ENCODE data around the gene OR7C2. TPM values are rescaled to one million over a fixed set of nuclear protein-coding genes. Genes with fewer than 3 reads are reported as not detected.

Gene OR7C2
- total RNA-seq, 4 donors from 2014 or later, result not detected

GRCh38 chr19:14961956-14962685 is 20.8 kb downstream of the OR7C2 start:
- H3K27ac ChIP-seq, result no peak overlapping the region
- DNase-seq, result no peak
- 86 to 90% methylated on average over 18 to 20 of the region's 24 CpGs for WGBS, 2 donors
- H3K36me3 ChIP-seq, result no peaks in the 10 kb centered on the region
- H3K27me3 ChIP-seq, result peaks cover 0 to 2% (median 0%) of the 10 kb centered on the region in 4 donors
- intact Hi-C loops (cut with DNase I), result no loop called here
- H3K9me3 ChIP-seq, result peaks cover 0 to 45% (median 22%) of the 10 kb centered on the region in 3 donors
- no peak overlapping the region for H3K4me3 ChIP-seq
- no peaks in the 10 kb centered on the region for H3K4me1 ChIP-seq
- TF ChIP-seq POLR2A (IDR thresholded peaks at IDR 0.05), result no peak
- TF ChIP-seq, protein P1, sequence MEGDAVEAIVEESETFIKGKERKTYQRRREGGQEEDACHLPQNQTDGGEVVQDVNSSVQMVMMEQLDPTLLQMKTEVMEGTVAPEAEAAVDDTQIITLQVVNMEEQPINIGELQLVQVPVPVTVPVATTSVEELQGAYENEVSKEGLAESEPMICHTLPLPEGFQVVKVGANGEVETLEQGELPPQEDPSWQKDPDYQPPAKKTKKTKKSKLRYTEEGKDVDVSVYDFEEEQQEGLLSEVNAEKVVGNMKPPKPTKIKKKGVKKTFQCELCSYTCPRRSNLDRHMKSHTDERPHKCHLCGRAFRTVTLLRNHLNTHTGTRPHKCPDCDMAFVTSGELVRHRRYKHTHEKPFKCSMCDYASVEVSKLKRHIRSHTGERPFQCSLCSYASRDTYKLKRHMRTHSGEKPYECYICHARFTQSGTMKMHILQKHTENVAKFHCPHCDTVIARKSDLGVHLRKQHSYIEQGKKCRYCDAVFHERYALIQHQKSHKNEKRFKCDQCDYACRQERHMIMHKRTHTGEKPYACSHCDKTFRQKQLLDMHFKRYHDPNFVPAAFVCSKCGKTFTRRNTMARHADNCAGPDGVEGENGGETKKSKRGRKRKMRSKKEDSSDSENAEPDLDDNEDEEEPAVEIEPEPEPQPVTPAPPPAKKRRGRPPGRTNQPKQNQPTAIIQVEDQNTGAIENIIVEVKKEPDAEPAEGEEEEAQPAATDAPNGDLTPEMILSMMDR (IDR thresholded peaks at IDR 0.05), result no peak

DNA sequence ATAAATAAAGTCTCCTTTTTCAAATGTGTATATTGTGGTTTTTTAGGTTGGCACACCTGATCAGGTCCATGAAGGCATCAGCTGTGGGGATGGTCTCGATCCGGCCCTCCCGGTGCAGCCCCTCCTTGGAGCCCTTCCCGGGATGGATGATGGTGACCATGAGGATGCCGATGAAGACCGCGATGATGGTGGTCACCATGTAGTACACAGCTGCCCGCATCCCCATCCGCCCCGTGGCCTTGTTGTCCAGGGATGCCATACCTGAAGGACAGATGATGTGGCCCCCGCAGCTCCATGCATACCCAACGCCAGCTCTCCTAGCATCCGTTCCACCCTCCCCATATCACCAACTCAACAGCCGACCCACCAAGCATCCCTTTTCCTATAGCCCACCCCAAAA is 27.0 kb downstream of the OR7C2 start:
- 89 to 94% methylated on average over 11 to 12 of the region's 14 CpGs for WGBS, 2 donors
- H3K27ac ChIP-seq, result no peak overlapping the region
- H3K4me3 ChIP-seq, result no peak overlapping the region
- TF ChIP-seq, protein P1 (IDR thresholded peaks at IDR 0.05), result no peak
- TF ChIP-seq POLR2A (IDR thresholded peaks at IDR 0.05), result no peak
- no peaks in the 10 kb centered on the region for H3K9me3 ChIP-seq
- peaks cover 0 to 14% (median 0%) of the 10 kb centered on the region in 4 donors for H3K27me3 ChIP-seq
- intact Hi-C loops (cut with DNase I), result no loop called here
- no peaks in the 10 kb centered on the region for H3K36me3 ChIP-seq
- no peak for DNase-seq
- no peaks in the 10 kb centered on the region for H3K4me1 ChIP-seq

DNA sequence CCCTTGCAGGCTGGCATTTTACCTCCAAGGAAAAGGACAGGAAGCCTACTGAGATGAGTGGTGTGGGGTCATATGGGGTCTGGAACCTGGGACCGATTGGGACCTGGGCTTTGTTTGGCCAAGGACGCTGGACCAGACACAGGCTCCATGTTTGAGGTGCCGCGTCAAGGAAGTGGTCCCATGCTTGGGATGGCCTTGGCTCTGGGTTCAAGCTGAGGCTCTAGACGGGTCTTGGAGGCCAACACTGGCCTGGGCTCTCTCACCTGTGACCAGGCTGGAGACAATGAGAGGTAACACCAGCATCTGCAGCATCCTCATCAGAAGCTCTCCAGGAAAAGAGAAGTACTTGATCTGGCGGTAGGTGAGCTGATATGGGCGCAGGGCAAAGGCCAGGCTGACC is 30.2 kb downstream of the OR7C2 start:
- Histone ChIP-seq H3K4me1 (no peaks in the 10 kb centered on the region), H3K36me3 (no peaks in the 10 kb centered on the region), H3K27ac (no peak overlapping the region), H3K4me3 (no peak overlapping the region), H3K27me3 (peaks cover 0 to 26% (median 0%) of the 10 kb centered on the region in 4 donors), H3K9me3 (no peaks in the 10 kb centered on the region)
- no peak for DNase-seq
- 92 to 97% methylated on average over 3 to 5 of the region's 7 CpGs for WGBS, 2 donors
- TF ChIP-seq POLR2A (IDR thresholded peaks at IDR 0.05), result no peak
- TF ChIP-seq, protein P1 (IDR thresholded peaks at IDR 0.05), result no peak
- intact Hi-C loops (cut with DNase I), result no loop called here

- no peak for DNase-seq
- Histone ChIP-seq H3K27me3 (peaks cover 0 to 38% (median 0%) of the 10 kb centered on the region in 4 donors), H3K4me3 (no peak overlapping the region), H3K36me3 (no peaks in the 10 kb centered on the region), H3K4me1 (no peaks in the 10 kb centered on the region), H3K27ac (no peak overlapping the region), H3K9me3 (no peaks in the 10 kb centered on the region)
- 82 to 83% methylated on average over 11 to 16 of the region's 27 CpGs for WGBS, 2 donors
- TF ChIP-seq POLR2A (IDR thresholded peaks at IDR 0.05), result no peak
- TF ChIP-seq, protein P1 (IDR thresholded peaks at IDR 0.05), result no peak
- intact Hi-C loops (cut with DNase I), result no loop called here
These were observed 31.4 kb downstream of the OR7C2 start for GRCh38 chr19:14972676-14973075.

DNA sequence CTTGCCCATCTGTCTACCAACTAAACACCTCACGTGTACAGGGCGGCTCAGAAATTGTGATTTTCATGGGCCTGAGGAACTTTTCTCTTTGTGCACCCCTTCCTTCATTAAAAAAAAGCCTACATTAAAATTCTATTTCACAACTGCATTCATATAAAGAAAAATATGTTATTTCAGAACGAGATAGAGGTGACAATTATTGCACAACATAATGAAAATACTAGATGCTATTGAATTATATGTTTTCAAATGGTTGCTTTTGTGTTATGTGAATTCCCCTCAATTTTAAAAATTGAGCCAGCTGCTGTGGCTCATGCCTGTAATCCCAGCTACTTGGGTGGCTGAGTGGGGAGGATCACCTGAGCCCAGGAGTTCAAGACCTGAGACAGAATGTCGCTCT is 33.2 kb downstream of the OR7C2 start:
- H3K9me3 ChIP-seq, result no peaks in the 10 kb centered on the region
- H3K27me3 ChIP-seq, result peaks cover 0 to 56% (median 0%) of the 10 kb centered on the region in 4 donors
- no peak for DNase-seq
- H3K4me1 ChIP-seq, result peaks cover 0 to 5% (median 3%) of the 10 kb centered on the region in 3 donors
- intact Hi-C loops (cut with DNase I), result no loop called here
- no peaks in the 10 kb centered on the region for H3K36me3 ChIP-seq
- WGBS, 2 donors, result 52 to 60% methylated on average over 4 of the region's 4 CpGs
- no peak for TF ChIP-seq POLR2A (IDR thresholded peaks at IDR 0.05)
- TF ChIP-seq, protein P1 (IDR thresholded peaks at IDR 0.05), result no peak
- H3K27ac ChIP-seq, result no peak overlapping the region
- H3K4me3 ChIP-seq, result no peak overlapping the region
